Upper lobe of right lung (tissue), 1 donor: ENCODE data around the gene CDH1. TPM values are rescaled to one million over a fixed set of nuclear protein-coding genes. Genes with fewer than 3 reads are reported as not detected.

Experiments used
- ATAC-seq: fragments of 200-7000 bp; cut with Tn5 transposase; one replicate; pipeline ENCODE4 v1.9.1; 2020; ENCODE audit warnings: mild to moderate bottlenecking, moderate library complexity
- DNase-seq: peaks from one replicate; pipeline ENCODE4 v3.0.0-alpha.2; 2020
- H3K27ac ChIP-seq: fragments of 200-600 bp; one replicate; pipeline ENCODE4 v1.8.0; 2022
- H3K27me3 ChIP-seq: fragments of 200-600 bp; one replicate; pipeline ENCODE4 v1.8.0; 2022; ENCODE audit warnings: mild to moderate bottlenecking
- H3K36me3 ChIP-seq: fragments of 200-600 bp; one replicate; pipeline ENCODE4 v1.8.0; 2022
- H3K4me1 ChIP-seq: fragments of 200-600 bp; one replicate; pipeline ENCODE4 v1.8.0; 2022
- H3K4me3 ChIP-seq: fragments of 200-600 bp; one replicate; pipeline ENCODE4 v1.8.0; 2022; ENCODE audit warnings: mild to moderate bottlenecking
- H3K9me3 ChIP-seq: fragments of 200-600 bp; one replicate; pipeline ENCODE4 v1.8.0; 2022
- CTCF ChIP-seq: fragments of 200-600 bp; IDR thresholded peaks from one replicate; pipeline ENCODE4 v1.8.0; 2022; ENCODE audit warnings: antibody characterized with exemption
- intact Hi-C: fragments of 100-400 bp; cut with DNase I; formaldehyde crosslinking; loops from one replicate; pipeline ENCODE4 v1.11.0; 2022
- total RNA-seq: library from RNA; stranded (reverse); fragmentation: NEBNext Ultra II Directional; extraction: Animal tissue kit (Norgen Biotek cat#: 25700); gene quantifications from one replicate; pipeline ENCODE4 v1.2.1, GENCODE V29; 2021
- donor health status: DM: no; HTN: yes; CAD: no; lungs with severe emphysema.

CDH1 gene
- total RNA-seq, 1 donor from 2014 or later, result 128 TPM

GRCh38 chr16:68762996-68763756 is 26.1 kb downstream of the CDH1 start:
- no peak overlapping the region for H3K4me3 ChIP-seq
- no peaks in the 10 kb centered on the region for H3K9me3 ChIP-seq
- no peaks in the 10 kb centered on the region for H3K4me1 ChIP-seq
- DNase-seq (no peak), ATAC-seq (peak; percentile 42)
- H3K27ac ChIP-seq, result no peak overlapping the region
- no peaks in the 10 kb centered on the region for H3K36me3 ChIP-seq
- intact Hi-C loops, result no loop called here
- no peaks in the 10 kb centered on the region for H3K27me3 ChIP-seq
- no peak for TF ChIP-seq CTCF

GRCh38 chr16:68764862-68765261 is 27.8 kb downstream of the CDH1 start:
- Histone ChIP-seq H3K27ac (no peak overlapping the region), H3K4me1 (no peaks in the 10 kb centered on the region), H3K9me3 (no peaks in the 10 kb centered on the region), H3K36me3 (no peaks in the 10 kb centered on the region), H3K4me3 (no peak overlapping the region), H3K27me3 (no peaks in the 10 kb centered on the region)
- DNase-seq, result no peak
- intact Hi-C loops, result no loop called here
- TF ChIP-seq CTCF, result no peak
- no peak for ATAC-seq

GRCh38 chr16:68767581-68767980 is 30.5 kb downstream of the CDH1 start:
- intact Hi-C loops, result no loop called here
- no peak for TF ChIP-seq CTCF
- no peaks in the 10 kb centered on the region for H3K27me3 ChIP-seq
- no peaks in the 10 kb centered on the region for H3K9me3 ChIP-seq
- H3K27ac ChIP-seq, result no peak overlapping the region
- H3K4me3 ChIP-seq, result no peak overlapping the region
- H3K36me3 ChIP-seq, result no peaks in the 10 kb centered on the region
- ATAC-seq, result no peak
- no peak for DNase-seq
- no peaks in the 10 kb centered on the region for H3K4me1 ChIP-seq

GRCh38 chr16:68768175-68768574 is 31.1 kb downstream of the CDH1 start:
- no peaks in the 10 kb centered on the region for H3K27me3 ChIP-seq
- ATAC-seq, result no peak
- DNase-seq, result no peak
- no peaks in the 10 kb centered on the region for H3K36me3 ChIP-seq
- TF ChIP-seq CTCF, result no peak
- H3K4me1 ChIP-seq, result no peaks in the 10 kb centered on the region
- no peaks in the 10 kb centered on the region for H3K9me3 ChIP-seq
- no peak overlapping the region for H3K4me3 ChIP-seq
- H3K27ac ChIP-seq, result no peak overlapping the region
- intact Hi-C loops, result no loop called here

- Histone ChIP-seq H3K36me3 (no peaks in the 10 kb centered on the region), H3K27me3 (no peaks in the 10 kb centered on the region), H3K9me3 (no peaks in the 10 kb centered on the region), H3K4me3 (no peak overlapping the region), H3K4me1 (no peaks in the 10 kb centered on the region), H3K27ac (no peak overlapping the region)
- intact Hi-C loops, result no loop called here
- no peak for DNase-seq
- ATAC-seq, result no peak
- no peak for TF ChIP-seq CTCF
Observed at GRCh38 chr16:68768771-68769170, 31.7 kb downstream of the CDH1 start.

- Histone ChIP-seq H3K4me1 (no peaks in the 10 kb centered on the region), H3K4me3 (no peak overlapping the region), H3K9me3 (no peaks in the 10 kb centered on the region), H3K27me3 (no peaks in the 10 kb centered on the region), H3K27ac (no peak overlapping the region), H3K36me3 (no peaks in the 10 kb centered on the region)
- intact Hi-C loops, result no loop called here
- ATAC-seq (no peak), DNase-seq (no peak)
- TF ChIP-seq CTCF, result no peak
Observed at GRCh38 chr16:68770671-68771070, 33.6 kb downstream of the CDH1 start.
